H9 (cell line): Measurements from ENCODE around the gene GH2. TPM values are rescaled to one million over a fixed set of nuclear protein-coding genes. Genes with fewer than 3 reads are reported as not detected.
"Not testable (repeated sequence)": the region's sequence is repeated elsewhere in the genome, so short reads cannot be mapped to it uniquely, and the experiment has no call there.

Experiments used
- DNase-seq: peaks from one replicate; pipeline ENCODE4 v3.0.0-alpha.2; 2017
- H2AFZ ChIP-seq: one replicate; pipeline ENCODE4 v1.6.1; 2013; ENCODE audit warnings: mild to moderate bottlenecking, low read length, control low read depth, moderate library complexity
- H2AK5ac ChIP-seq: 2 replicates; pipeline ENCODE4 v1.6.1; 2013; ENCODE audit warnings: low read length, control low read depth, mixed read lengths; ENCODE audit not compliant: insufficient read length
- H2BK120ac ChIP-seq: one replicate; pipeline ENCODE4 v1.6.1; 2013; ENCODE audit warnings: low read depth, mild to moderate bottlenecking, low read length, control low read depth, inconsistent platforms; ENCODE audit not compliant: poor library complexity, severe bottlenecking
- H2BK12ac ChIP-seq: 2 replicates; pipeline ENCODE4 v1.6.1; 2013; ENCODE audit warnings: low read length, control low read depth, mixed read lengths, low read depth; ENCODE audit not compliant: insufficient read length
- H2BK15ac ChIP-seq: 2 replicates; pipeline ENCODE4 v1.6.1; 2013; ENCODE audit warnings: low read depth, low read length, control low read depth
- H2BK20ac ChIP-seq: one replicate; pipeline ENCODE4 v1.6.1; 2013; ENCODE audit warnings: low read depth, mild to moderate bottlenecking, low read length, control low read depth, inconsistent platforms; ENCODE audit not compliant: poor library complexity, severe bottlenecking
- H2BK5ac ChIP-seq: 2 replicates; pipeline ENCODE4 v1.6.1; 2013; ENCODE audit warnings: low read length, control low read depth, mixed read lengths; ENCODE audit not compliant: insufficient read length
- H3K14ac ChIP-seq: 2 replicates; pipeline ENCODE4 v1.6.1; 2013; ENCODE audit warnings: low read length, control low read depth; ENCODE audit not compliant: insufficient read depth
- H3K18ac ChIP-seq: 2 replicates; pipeline ENCODE4 v1.6.1; 2013; ENCODE audit warnings: low read depth, mild to moderate bottlenecking, mixed read lengths, low read length, control low read depth; ENCODE audit not compliant: insufficient read length
- H3K23ac ChIP-seq: 2 replicates; pipeline ENCODE4 v1.6.1; 2013; ENCODE audit warnings: low read length, control low read depth, mixed read lengths, low read depth; ENCODE audit not compliant: insufficient read length
- H3K23me2 ChIP-seq: 2 replicates; pipeline ENCODE4 v1.6.1; 2013; ENCODE audit warnings: low read depth, mild to moderate bottlenecking, mixed read lengths, low read length, control low read depth; ENCODE audit not compliant: insufficient read length, poor library complexity, severe bottlenecking
- H3K27ac ChIP-seq: 2 replicates; pipeline ENCODE4 v1.5.1; 2013; ENCODE audit warnings: low read length, control low read depth, mixed read lengths, low read depth; ENCODE audit not compliant: insufficient read length
- H3K27me3 ChIP-seq: 2 replicates; pipeline ENCODE4 v1.6.1; 2013; ENCODE audit warnings: low read length, control low read depth, inconsistent platforms; ENCODE audit not compliant: insufficient read depth
- H3K4ac ChIP-seq: 2 replicates; pipeline ENCODE4 v1.6.1; 2013; ENCODE audit warnings: low read depth, mild to moderate bottlenecking, control low read depth, inconsistent platforms, low read length, moderate library complexity
- H3K4me1 ChIP-seq: 2 replicates; pipeline ENCODE4 v1.6.1; 2013; ENCODE audit warnings: low read length, control low read depth, inconsistent platforms; ENCODE audit not compliant: insufficient read depth
- H3K4me2 ChIP-seq: 2 replicates; pipeline ENCODE4 v1.6.1; 2013; ENCODE audit warnings: low read length, control low read depth, mixed read lengths; ENCODE audit not compliant: insufficient read length, insufficient read depth
- H3K56ac ChIP-seq: 2 replicates; pipeline ENCODE4 v1.6.1; 2013; ENCODE audit warnings: low read depth, mild to moderate bottlenecking, mixed read lengths, low read length, control low read depth; ENCODE audit not compliant: insufficient read length
- H3K79me1 ChIP-seq: 2 replicates; pipeline ENCODE4 v1.6.1; 2013; ENCODE audit warnings: low read depth, mild to moderate bottlenecking, moderate library complexity, low read length, control low read depth, inconsistent platforms; ENCODE audit not compliant: insufficient read depth, poor library complexity, severe bottlenecking
- H3K79me2 ChIP-seq: 2 replicates; pipeline ENCODE4 v1.6.1; 2013; ENCODE audit warnings: low read length, control low read depth, inconsistent platforms; ENCODE audit not compliant: insufficient read depth
- H3K9ac ChIP-seq: 2 replicates; pipeline ENCODE4 v1.6.1; 2013; ENCODE audit warnings: low read length, control low read depth, mixed read lengths; ENCODE audit not compliant: insufficient read length; ENCODE audit errors: extremely low read depth
- H3K9me3 ChIP-seq: one replicate; pipeline ENCODE4 v1.6.1; 2013; ENCODE audit warnings: low read depth, low read length, inconsistent platforms; ENCODE audit not compliant: control insufficient read depth
- H3T11ph ChIP-seq: one replicate; pipeline ENCODE4 v1.6.1; 2013; ENCODE audit warnings: mild to moderate bottlenecking, low read length, control low read depth, inconsistent platforms
- H4K20me1 ChIP-seq: one replicate; pipeline ENCODE4 v1.6.1; 2013; ENCODE audit not compliant: control insufficient read depth, insufficient read length, insufficient read depth
- H4K5ac ChIP-seq: 2 replicates; pipeline ENCODE4 v1.6.1; 2013; ENCODE audit warnings: low read depth, mild to moderate bottlenecking, mixed read lengths, low read length, control low read depth; ENCODE audit not compliant: insufficient read length
- H4K8ac ChIP-seq: replicated peaks from 2 replicates; pipeline ENCODE4 v1.6.1; 2013; ENCODE audit warnings: low read length, control low read depth, mixed read lengths, low read depth; ENCODE audit not compliant: insufficient read length
- H4K91ac ChIP-seq: 2 replicates; pipeline ENCODE4 v1.6.1; 2013; ENCODE audit warnings: low read depth, mild to moderate bottlenecking, moderate library complexity, mixed read lengths, low read length, control low read depth; ENCODE audit not compliant: insufficient read length
- H3K27ac Mint-ChIP-seq, 3 experiments: 2 replicates in 2 of 3; 3 replicates in 1 of 3; pipeline ENCODE4 v1.8.0; 2020 to 2021; ENCODE audit warnings: mixed read lengths in 3 of 3, mild to moderate bottlenecking in 1 of 3, moderate library complexity in 1 of 3
- H3K27me3 Mint-ChIP-seq: 2 replicates; pipeline ENCODE4 v1.8.0; 2021; ENCODE audit warnings: low read depth, mild to moderate bottlenecking, moderate library complexity, mixed read lengths
- H3K36me3 Mint-ChIP-seq, 3 experiments: 2 replicates in 2 of 3; 3 replicates in 1 of 3; pipeline ENCODE4 v1.8.0; 2020 to 2021; ENCODE audit warnings: low read depth in 3 of 3, mixed read lengths in 3 of 3; ENCODE audit not compliant: insufficient read depth in 1 of 3
- H3K4me1 Mint-ChIP-seq, 2 experiments: 2 replicates each; pipeline ENCODE4 v1.8.0; 2020; ENCODE audit warnings: mixed read lengths in 2 of 2
- H3K4me3 Mint-ChIP-seq, 2 experiments: 2 replicates in 1 of 2; 3 replicates in 1 of 2; pipeline ENCODE4 v1.8.0; 2020 to 2021; ENCODE audit warnings: mild to moderate bottlenecking in 2 of 2, mixed read lengths in 2 of 2, moderate library complexity in 1 of 2
- H3K9me3 Mint-ChIP-seq, 2 experiments: 2 replicates in 1 of 2; 3 replicates in 1 of 2; pipeline ENCODE4 v1.8.0; 2020; ENCODE audit warnings: mild to moderate bottlenecking in 2 of 2, mixed read lengths in 2 of 2, moderate library complexity in 1 of 2
- WGBS: extraction: QIAGEN DNeasy Blood & Tissue Kit; methylation state at CpG from one replicate; pipeline ENCODE4 v1.1.7; 2013; ENCODE audit warnings: missing lambda C conversion rate, low lambda C conversion rate, mixed read lengths; ENCODE audit not compliant: insufficient read length; ENCODE audit errors: extremely low coverage; 5-methylcytosine and 5-hydroxymethylcytosine counted together
- total RNA-seq: library from RNA; stranded (reverse); gene quantifications from 2 replicates; pipeline ENCODE4 v1.2.1, GENCODE V29; 2021
- TF ChIP-seq, protein P1 (sequence below): fragments of 200-600 bp; sonication (generic); conservative IDR thresholded peaks from 3 replicates; pipeline ENCODE4 v1.8.0; 2021; ENCODE audit warnings: antibody characterized with exemption, mild to moderate bottlenecking

The GH2 gene
- total RNA-seq, 1 experiment from 2014 or later, result 0.77 TPM

DNA sequence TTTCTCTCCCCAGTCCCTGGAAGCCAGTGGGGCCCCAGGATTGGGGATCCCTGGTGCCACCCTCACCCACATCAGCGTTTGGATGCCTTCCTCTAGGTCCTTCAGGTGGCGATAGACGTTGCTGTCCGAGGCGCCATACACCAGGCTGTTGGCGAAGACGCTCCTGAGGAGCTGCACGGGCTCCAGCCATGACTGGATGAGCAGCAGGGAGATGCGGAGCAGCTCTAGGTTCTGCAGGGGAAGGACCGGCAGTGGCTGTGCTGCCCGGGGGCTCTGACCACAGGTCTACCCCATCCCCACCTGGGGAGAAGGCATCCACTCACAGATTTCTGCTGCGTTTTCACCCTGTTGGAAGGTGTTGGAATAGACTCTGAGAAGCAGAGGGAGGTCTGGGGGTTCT is 1.0 kb downstream of the GH2 start:
- Histone ChIP-seq H3K18ac (no peak overlapping the region), H2BK20ac (no peak overlapping the region), H3K4me2 (no peak overlapping the region), H3K27me3 (no peaks in the 10 kb centered on the region), H3K4ac (no peak overlapping the region), H2BK15ac (no peak overlapping the region), H3T11ph (no peak overlapping the region), H3K27ac (no peak overlapping the region), H3K9me3 (no peaks in the 10 kb centered on the region), H3K79me2 (no peaks in the 10 kb centered on the region), H2BK5ac (no peak overlapping the region), H3K14ac (no peak overlapping the region), H3K23ac (no peak overlapping the region), H2BK12ac (no peak overlapping the region), H3K9ac (no peak overlapping the region), H4K5ac (no peak overlapping the region), H3K79me1 (no peaks in the 10 kb centered on the region), H2BK120ac (no peak overlapping the region), H4K20me1 (no peaks in the 10 kb centered on the region), H3K4me1 (no peaks in the 10 kb centered on the region; the same call in 1 of the 2 replicates), H3K56ac (no peak overlapping the region), H2AFZ (no peak overlapping the region), H4K91ac (no peak overlapping the region), H3K23me2 (no peaks in the 10 kb centered on the region), H2AK5ac (no peak overlapping the region), H4K8ac (no peak overlapping the region)
- WGBS, result no CpG with 5 or more reads among the region's 12 CpGs
- H3K27me3 Mint-ChIP-seq, result peaks cover 10% of the 10 kb centered on the region
- no peak overlapping the region for H3K4me3 Mint-ChIP-seq
- no peaks in the 10 kb centered on the region; a peak in 1 of 5 replicates for H3K9me3 Mint-ChIP-seq
- H3K36me3 Mint-ChIP-seq, result no peaks in the 10 kb centered on the region; a peak in 1 of 7 replicates
- DNase-seq, result no peak
- peak overlapping the region in 1 of 3 experiments; percentile 89; a peak in 1 of 7 replicates for H3K27ac Mint-ChIP-seq
- TF ChIP-seq, protein P1, sequence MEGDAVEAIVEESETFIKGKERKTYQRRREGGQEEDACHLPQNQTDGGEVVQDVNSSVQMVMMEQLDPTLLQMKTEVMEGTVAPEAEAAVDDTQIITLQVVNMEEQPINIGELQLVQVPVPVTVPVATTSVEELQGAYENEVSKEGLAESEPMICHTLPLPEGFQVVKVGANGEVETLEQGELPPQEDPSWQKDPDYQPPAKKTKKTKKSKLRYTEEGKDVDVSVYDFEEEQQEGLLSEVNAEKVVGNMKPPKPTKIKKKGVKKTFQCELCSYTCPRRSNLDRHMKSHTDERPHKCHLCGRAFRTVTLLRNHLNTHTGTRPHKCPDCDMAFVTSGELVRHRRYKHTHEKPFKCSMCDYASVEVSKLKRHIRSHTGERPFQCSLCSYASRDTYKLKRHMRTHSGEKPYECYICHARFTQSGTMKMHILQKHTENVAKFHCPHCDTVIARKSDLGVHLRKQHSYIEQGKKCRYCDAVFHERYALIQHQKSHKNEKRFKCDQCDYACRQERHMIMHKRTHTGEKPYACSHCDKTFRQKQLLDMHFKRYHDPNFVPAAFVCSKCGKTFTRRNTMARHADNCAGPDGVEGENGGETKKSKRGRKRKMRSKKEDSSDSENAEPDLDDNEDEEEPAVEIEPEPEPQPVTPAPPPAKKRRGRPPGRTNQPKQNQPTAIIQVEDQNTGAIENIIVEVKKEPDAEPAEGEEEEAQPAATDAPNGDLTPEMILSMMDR, result no peak; the same call in 2 of the 3 replicates
- peaks cover 13 to 16% of the 10 kb centered on the region in 2 experiments for H3K4me1 Mint-ChIP-seq

GRCh38 chr17:63878413-63878812 is 3.3 kb downstream of the GH2 start:
- H4K20me1 ChIP-seq, H2BK12ac ChIP-seq, H3K36me3 Mint-ChIP-seq, H3K4me3 Mint-ChIP-seq, H3K79me2 ChIP-seq, H4K5ac ChIP-seq, H3K27ac ChIP-seq, H3K9me3 Mint-ChIP-seq, H3K4me1 ChIP-seq, H3K27me3 ChIP-seq, H2BK5ac ChIP-seq, H3T11ph ChIP-seq, H2BK15ac ChIP-seq, H2BK120ac ChIP-seq, H3K27ac Mint-ChIP-seq, DNase-seq, H3K56ac ChIP-seq, H2AK5ac ChIP-seq, H3K9ac ChIP-seq, H3K27me3 Mint-ChIP-seq, H3K9me3 ChIP-seq, H2AFZ ChIP-seq, H3K79me1 ChIP-seq, H3K23me2 ChIP-seq, H4K91ac ChIP-seq, H3K23ac ChIP-seq, H2BK20ac ChIP-seq, H4K8ac ChIP-seq, H3K4ac ChIP-seq, H3K18ac ChIP-seq, H3K4me2 ChIP-seq, H3K14ac ChIP-seq: not testable (repeated sequence)
- peaks cover 16 to 22% of the 10 kb centered on the region in 2 experiments for H3K4me1 Mint-ChIP-seq
- no CpG with 5 or more reads among the region's 9 CpGs for WGBS
